ENCODE data around the gene MAPKAPK2.

DNA sequence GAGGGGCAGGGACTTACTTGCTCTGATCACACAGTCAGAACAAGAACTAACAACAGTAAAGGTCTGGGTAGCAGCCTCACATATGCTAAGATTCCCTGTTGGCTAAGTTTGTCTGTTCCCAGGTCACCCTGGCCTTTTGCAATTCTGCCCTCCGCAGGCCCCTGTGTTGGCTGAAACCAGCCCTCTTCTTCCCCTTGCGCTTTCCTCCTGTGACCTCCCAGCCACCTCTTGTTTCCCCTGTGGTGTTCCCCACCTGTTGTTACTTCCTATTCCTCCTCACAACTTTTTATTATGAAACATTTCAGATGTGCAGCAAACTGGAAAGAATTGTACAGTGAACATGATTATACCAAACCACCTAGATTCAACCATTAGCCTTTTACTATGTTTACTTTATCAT is 23.4 kb downstream of the MAPKAPK2 start:
- TF ChIP-seq, protein P1, sequence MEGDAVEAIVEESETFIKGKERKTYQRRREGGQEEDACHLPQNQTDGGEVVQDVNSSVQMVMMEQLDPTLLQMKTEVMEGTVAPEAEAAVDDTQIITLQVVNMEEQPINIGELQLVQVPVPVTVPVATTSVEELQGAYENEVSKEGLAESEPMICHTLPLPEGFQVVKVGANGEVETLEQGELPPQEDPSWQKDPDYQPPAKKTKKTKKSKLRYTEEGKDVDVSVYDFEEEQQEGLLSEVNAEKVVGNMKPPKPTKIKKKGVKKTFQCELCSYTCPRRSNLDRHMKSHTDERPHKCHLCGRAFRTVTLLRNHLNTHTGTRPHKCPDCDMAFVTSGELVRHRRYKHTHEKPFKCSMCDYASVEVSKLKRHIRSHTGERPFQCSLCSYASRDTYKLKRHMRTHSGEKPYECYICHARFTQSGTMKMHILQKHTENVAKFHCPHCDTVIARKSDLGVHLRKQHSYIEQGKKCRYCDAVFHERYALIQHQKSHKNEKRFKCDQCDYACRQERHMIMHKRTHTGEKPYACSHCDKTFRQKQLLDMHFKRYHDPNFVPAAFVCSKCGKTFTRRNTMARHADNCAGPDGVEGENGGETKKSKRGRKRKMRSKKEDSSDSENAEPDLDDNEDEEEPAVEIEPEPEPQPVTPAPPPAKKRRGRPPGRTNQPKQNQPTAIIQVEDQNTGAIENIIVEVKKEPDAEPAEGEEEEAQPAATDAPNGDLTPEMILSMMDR (optimal IDR thresholded peaks at IDR 0.05 in 1 of 3, IDR thresholded peaks at IDR 0.05 in 1 of 3, conservative IDR thresholded peaks at IDR 0.05 in 1 of 3; ENCODE audit: extremely low read depth in 1 of 3, insufficient read depth in 2 of 3, low read length in 3 of 3) = no peak
- no peak for TF ChIP-seq EZH2 (IDR thresholded peaks at IDR 0.05; ENCODE audit: low read length)
